Left lung (tissue), 10 donors: ENCODE measurements around the gene HIGD1C. TPM values are rescaled to one million over a fixed set of nuclear protein-coding genes. Genes with fewer than 3 reads are reported as not detected.

Experiments used
- ATAC-seq: fragments of 200-7000 bp; cut with Tn5 transposase; one replicate; pipeline ENCODE4 v1.9.1; 2020; ENCODE audit warnings: moderate library complexity
- DNase-seq, 4 donors: peaks; one replicate each; pipeline ENCODE4 v3.0.0-alpha.2; 2013 to 2020
- H3K27ac ChIP-seq, 2 donors: fragments of 200-600 bp; sonication (generic) in 1 of 2; one replicate each; pipeline versions ENCODE4 v1.5.0 to v1.8.0; 2020 to 2021
- H3K27me3 ChIP-seq, 2 donors: fragments of 200-600 bp; sonication (generic) in 1 of 2; one replicate each; pipeline versions ENCODE4 v1.5.0 to v1.8.0; 2020 to 2021
- H3K36me3 ChIP-seq, 2 donors: fragments of 200-600 bp; sonication (generic) in 1 of 2; one replicate each; pipeline versions ENCODE4 v1.5.0 to v1.8.0; 2020 to 2021
- H3K4me1 ChIP-seq, 2 donors: fragments of 200-600 bp; one replicate each; pipeline ENCODE4 v1.8.0; 2021
- H3K4me3 ChIP-seq, 2 donors: fragments of 200-600 bp; sonication (generic) in 1 of 2; one replicate each; pipeline versions ENCODE4 v1.5.0 to v1.8.0; 2020 to 2021; ENCODE audit warnings: mild to moderate bottlenecking in 1 of 2
- H3K9me3 ChIP-seq, 2 donors: fragments of 200-600 bp; sonication (generic) in 1 of 2; one replicate each; pipeline versions ENCODE4 v1.5.0 to v1.8.0; 2020 to 2021
- intact Hi-C, 2 donors: fragments of 100-400 bp; cut with DNase I; formaldehyde crosslinking; loops; one replicate each; pipeline versions ENCODE4 v1.11.2 to v1.14.2; 2022
- polyA plus RNA-seq, 6 donors: library from polyadenylated mRNA; unstranded; fragments of 120-200 nt; gene quantifications; one replicate each; pipeline ENCODE4 v1.2.1, GENCODE V29; 2013; ENCODE audit not compliant: insufficient read length in 6 of 6
- total RNA-seq, 2 donors: library from RNA; stranded (reverse); fragmentation: NEBNext Ultra II Directional; extraction: Animal tissue kit (Norgen Biotek cat#: 25700); gene quantifications; one replicate each; pipeline ENCODE4 v1.2.1, GENCODE V29; 2021
- TF ChIP-seq, protein P1 (sequence below), 2 donors: fragments of 200-600 bp; sonication (generic) in 1 of 2; IDR thresholded peaks; one replicate each; pipeline versions ENCODE4 v1.5.0 to v1.8.0; 2021; ENCODE audit warnings: antibody characterized with exemption in 2 of 2
- donor health status: DM: no; HTN: yes; CAD: no.
- donor health status: DM: no; HTN: no; CAD: no.

HIGD1C gene
- total and polyA plus RNA-seq, 8 donors = 0.53 to 0.94 (median 0.56) TPM; not detected in 3

DNA sequence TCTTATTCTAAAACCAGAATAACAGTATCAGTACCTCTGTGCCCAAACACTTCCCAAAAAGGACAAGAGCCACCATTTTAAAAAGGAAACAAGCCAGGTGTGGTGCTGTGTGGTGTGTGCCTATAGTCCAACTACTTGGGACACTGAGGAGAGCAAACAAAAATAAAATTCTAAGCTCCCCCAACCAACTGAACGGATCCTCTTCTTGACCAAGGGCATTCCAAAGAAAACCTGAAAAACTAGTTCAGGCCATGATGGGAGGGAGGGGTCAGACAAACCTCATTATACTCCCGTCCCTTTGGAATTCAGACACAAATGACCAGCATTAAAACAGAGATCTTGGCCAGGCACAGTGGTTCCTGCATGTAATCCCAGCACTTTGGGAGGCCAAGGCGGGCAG lies 53.3 kb downstream of the HIGD1C start:
- Histone ChIP-seq H3K27ac (peak overlapping the region; percentile 10 to 53), H3K36me3 (peaks cover 0 to 73% of the 10 kb centered on the region in 2 donors), H3K4me3 (no peak overlapping the region), H3K27me3 (no peaks in the 10 kb centered on the region), H3K9me3 (no peaks in the 10 kb centered on the region), H3K4me1 (peaks cover 0 to 45% of the 10 kb centered on the region in 2 donors)
- ATAC-seq = peak; percentile 75
- DNase-seq = peak in 1 of 4 donors; percentile 49
- intact Hi-C loops = no loop called here
- TF ChIP-seq, protein P1, sequence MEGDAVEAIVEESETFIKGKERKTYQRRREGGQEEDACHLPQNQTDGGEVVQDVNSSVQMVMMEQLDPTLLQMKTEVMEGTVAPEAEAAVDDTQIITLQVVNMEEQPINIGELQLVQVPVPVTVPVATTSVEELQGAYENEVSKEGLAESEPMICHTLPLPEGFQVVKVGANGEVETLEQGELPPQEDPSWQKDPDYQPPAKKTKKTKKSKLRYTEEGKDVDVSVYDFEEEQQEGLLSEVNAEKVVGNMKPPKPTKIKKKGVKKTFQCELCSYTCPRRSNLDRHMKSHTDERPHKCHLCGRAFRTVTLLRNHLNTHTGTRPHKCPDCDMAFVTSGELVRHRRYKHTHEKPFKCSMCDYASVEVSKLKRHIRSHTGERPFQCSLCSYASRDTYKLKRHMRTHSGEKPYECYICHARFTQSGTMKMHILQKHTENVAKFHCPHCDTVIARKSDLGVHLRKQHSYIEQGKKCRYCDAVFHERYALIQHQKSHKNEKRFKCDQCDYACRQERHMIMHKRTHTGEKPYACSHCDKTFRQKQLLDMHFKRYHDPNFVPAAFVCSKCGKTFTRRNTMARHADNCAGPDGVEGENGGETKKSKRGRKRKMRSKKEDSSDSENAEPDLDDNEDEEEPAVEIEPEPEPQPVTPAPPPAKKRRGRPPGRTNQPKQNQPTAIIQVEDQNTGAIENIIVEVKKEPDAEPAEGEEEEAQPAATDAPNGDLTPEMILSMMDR (IDR thresholded peaks at IDR 0.05) = no peak

DNA sequence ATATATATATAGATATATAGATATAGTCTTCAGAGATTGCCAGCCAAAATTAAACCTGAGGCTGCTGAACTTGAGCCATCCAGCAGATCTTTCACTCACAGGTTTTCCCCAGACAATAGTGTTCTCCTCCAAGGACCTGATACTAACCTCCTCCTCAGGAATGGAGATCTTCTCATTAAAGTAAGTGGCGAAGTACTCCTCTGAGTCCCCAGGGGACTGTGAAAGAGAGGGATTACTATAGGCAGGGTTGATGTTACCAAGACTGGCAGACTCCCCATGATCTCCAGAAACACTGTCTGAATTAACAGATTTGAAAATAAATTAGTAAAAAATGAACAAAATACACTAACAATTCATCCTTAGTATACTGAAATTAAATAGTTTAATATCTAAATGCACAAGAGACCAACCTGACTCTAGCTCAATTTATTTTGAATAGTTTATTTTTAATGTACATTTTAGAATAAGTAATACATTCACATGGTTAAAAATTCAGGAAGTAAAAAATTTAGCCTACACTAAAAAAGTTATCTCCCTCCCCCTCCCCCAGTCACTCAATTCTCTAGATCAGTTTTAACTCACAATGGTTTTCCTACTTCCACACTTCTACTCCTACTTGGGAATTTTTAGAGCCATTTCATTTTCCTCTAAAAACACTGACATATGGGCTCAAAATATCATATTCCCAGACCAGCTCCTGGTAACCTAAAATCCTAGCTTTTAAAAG lies 56.1 kb downstream of the HIGD1C start:
- Histone ChIP-seq H3K36me3 (peaks cover 0 to 44% of the 10 kb centered on the region in 2 donors), H3K4me3 (peak overlapping the region in 1 of 2 donors; percentile 33), H3K27me3 (no peaks in the 10 kb centered on the region), H3K27ac (peak overlapping the region; percentile 49 to 82), H3K4me1 (peaks cover 12 to 70% of the 10 kb centered on the region in 2 donors), H3K9me3 (no peaks in the 10 kb centered on the region)
- ATAC-seq = no peak
- no peak for DNase-seq
- intact Hi-C loops = no loop called here
- TF ChIP-seq, protein P1 (IDR thresholded peaks at IDR 0.05) = no peak

DNA sequence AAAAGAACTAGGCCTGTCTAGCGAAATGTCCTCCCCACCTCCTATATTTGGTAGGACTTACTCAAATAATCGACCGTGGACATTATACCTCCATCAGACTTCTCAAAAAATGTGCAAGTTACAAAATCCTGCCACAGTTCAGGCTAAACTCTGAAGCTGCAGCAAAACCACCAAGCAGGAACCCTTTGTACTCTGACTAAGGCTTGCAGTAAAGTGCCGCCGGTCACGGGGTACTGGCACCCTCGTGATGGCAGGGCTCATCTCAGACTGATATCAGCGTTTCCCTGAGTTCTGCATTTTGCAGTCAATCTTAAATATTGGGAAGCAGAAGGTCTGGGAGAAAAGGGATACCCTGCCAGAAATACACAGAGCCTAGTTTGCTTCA lies 56.7 kb downstream of the HIGD1C start:
- Histone ChIP-seq H3K36me3 (peaks cover 0 to 39% of the 10 kb centered on the region in 2 donors), H3K27ac (peak overlapping the region; percentile 49 to 82), H3K4me1 (peaks cover 15 to 75% of the 10 kb centered on the region in 2 donors), H3K4me3 (peak overlapping the region in 1 of 2 donors; percentile 33), H3K9me3 (no peaks in the 10 kb centered on the region), H3K27me3 (no peaks in the 10 kb centered on the region)
- intact Hi-C loops = no loop called here
- ATAC-seq = peak; percentile 81
- peak in 2 of 4 donors; percentile 85 to 94 for DNase-seq
- TF ChIP-seq, protein P1 (IDR thresholded peaks at IDR 0.05) = no peak

DNA sequence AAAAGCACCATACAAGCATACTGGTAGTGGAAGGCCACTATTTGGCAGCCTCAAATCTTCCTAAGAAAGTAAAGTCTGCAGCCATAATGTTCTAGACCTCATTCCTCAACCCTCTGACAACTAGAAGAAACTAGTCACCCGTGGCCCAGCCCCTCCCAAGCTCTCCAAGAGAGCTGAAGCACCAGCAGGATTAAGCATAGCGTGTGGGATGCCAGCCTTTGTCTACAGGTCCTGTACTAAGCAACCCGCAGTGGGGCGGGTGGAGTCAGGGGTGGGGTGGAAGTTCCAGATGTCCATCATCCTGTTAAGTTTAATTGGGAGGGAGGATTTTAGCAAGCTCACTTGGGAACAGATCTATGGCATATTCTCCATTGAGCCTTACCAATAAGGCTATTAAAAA lies 59.6 kb downstream of the HIGD1C start:
- ATAC-seq = peak; percentile 68
- Histone ChIP-seq H3K9me3 (no peaks in the 10 kb centered on the region), H3K4me3 (no peak overlapping the region), H3K27ac (peak overlapping the region in 1 of 2 donors; percentile 45), H3K4me1 (peaks cover 15 to 67% of the 10 kb centered on the region in 2 donors), H3K36me3 (peaks cover 0 to 10% of the 10 kb centered on the region in 2 donors), H3K27me3 (no peaks in the 10 kb centered on the region)
- DNase-seq = peak in 2 of 4 donors; percentile 55 to 81
- intact Hi-C loops = no loop called here
- TF ChIP-seq, protein P1 (IDR thresholded peaks at IDR 0.05) = no peak

DNA sequence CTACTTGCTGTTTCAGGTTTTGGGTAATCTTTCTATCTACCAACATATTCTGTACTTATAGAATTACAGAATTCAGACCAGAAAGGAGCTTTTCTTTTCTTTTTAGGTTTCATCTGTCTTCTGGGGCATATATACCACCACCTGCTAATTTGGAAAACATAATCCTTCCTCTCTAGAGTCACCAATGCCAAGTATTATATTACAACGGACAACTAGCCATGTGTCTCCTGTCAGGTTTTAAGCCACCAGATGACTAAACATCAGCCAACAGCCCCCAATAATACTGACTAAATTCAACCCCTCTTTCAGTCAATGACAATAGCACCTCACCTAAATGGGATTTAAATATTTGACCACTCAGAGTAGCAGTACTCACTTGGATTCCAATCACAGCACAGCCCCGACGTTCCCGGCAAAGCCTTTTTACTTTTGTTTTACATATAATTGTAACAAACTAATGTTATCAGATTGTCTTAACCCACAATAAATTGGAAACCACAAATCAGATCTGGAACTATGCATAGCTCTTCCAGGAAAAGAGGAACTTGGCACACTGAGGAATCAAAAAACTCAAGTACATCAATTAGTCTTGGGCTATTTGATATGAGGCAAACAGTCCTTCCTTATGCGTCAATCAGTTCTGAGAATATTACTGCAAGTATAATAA lies 60.4 kb downstream of the HIGD1C start:
- intact Hi-C loops = no loop called here
- Histone ChIP-seq H3K36me3 (peaks cover 0 to 3% of the 10 kb centered on the region in 2 donors), H3K27ac (peak overlapping the region in 1 of 2 donors; percentile 45), H3K4me3 (no peak overlapping the region), H3K9me3 (no peaks in the 10 kb centered on the region), H3K4me1 (peaks cover 15 to 71% of the 10 kb centered on the region in 2 donors), H3K27me3 (no peaks in the 10 kb centered on the region)
- no peak for DNase-seq
- TF ChIP-seq, protein P1 (IDR thresholded peaks at IDR 0.05) = no peak
- ATAC-seq = peak; percentile 30
